DMS153 treated with DMSO at 0.1 percent for 48 hours (cell line): ENCODE results near the gene NOA1.

Experiments
- DNase-seq: peaks from one replicate; lab custom pipeline; 2025; ENCODE audit not compliant: unreplicated experiment; lab: John Stamatoyannopoulos, UW

The NOA1 gene

GRCh38 chr4:56977321-56978012 lies at the start of gene NOA1:
Gene NOA1 (minus strand): TSS chr4:56977606. CDS start chr4:56977585, 21 bp downstream.
- DNase-seq = peak; percentile 90

GRCh38 chr4:57023104-57023503 lies 45.7 kb upstream of the NOA1 start:
- no peak for DNase-seq

- no peak for DNase-seq
Observed at GRCh38 chr4:57020467-57021101, 43.2 kb upstream of the NOA1 start.

GRCh38 chr4:57018980-57019379 lies 41.6 kb upstream of the NOA1 start:
- DNase-seq = no peak

- no peak for DNase-seq
Observed at GRCh38 chr4:57013543-57014120, 36.2 kb upstream of the NOA1 start.

- no peak for DNase-seq
Observed at GRCh38 chr4:56999751-57000150, 22.3 kb upstream of the NOA1 start.

- DNase-seq = no peak
Observed at GRCh38 chr4:56995525-56995924, 18.1 kb upstream of the NOA1 start.

- DNase-seq = no peak
Observed at GRCh38 chr4:56990109-56990905, 12.9 kb upstream of the NOA1 start.

- DNase-seq = no peak
Observed at GRCh38 chr4:56986952-56987351, 9.5 kb upstream of the NOA1 start.

- DNase-seq = no peak
Observed at GRCh38 chr4:56986192-56986591, 8.8 kb upstream of the NOA1 start.

GRCh38 chr4:56981795-56982201 lies 4.4 kb upstream of the NOA1 start:
- DNase-seq = no peak

- no peak for DNase-seq
Observed at GRCh38 chr4:56979421-56980072, 2.1 kb upstream of the NOA1 start.

- peak; percentile 96 for DNase-seq
Observed at GRCh38 chr4:56978750-56979303, 1.4 kb upstream of the NOA1 start, which contains the start of gene POLR2B. Gene POLR2B (plus strand): TSS chr4:56978896. CDS start chr4:56978986, 90 bp downstream.

- no peak for DNase-seq
Observed at GRCh38 chr4:56976837-56977320, 527 bp downstream of the NOA1 start.

- DNase-seq = no peak
Observed at GRCh38 chr4:56976283-56976836, 1.0 kb downstream of the NOA1 start.

GRCh38 chr4:56973336-56973735 lies 4.1 kb downstream of the NOA1 start:
- no peak for DNase-seq

GRCh38 chr4:56972809-56973208 lies 4.6 kb downstream of the NOA1 start:
- no peak for DNase-seq

- DNase-seq = no peak
Observed at GRCh38 chr4:56972389-56972788, 5.0 kb downstream of the NOA1 start.

- no peak for DNase-seq
Observed at GRCh38 chr4:56971383-56971782, 6.0 kb downstream of the NOA1 start.

GRCh38 chr4:56961107-56961500 lies 16.3 kb downstream of the NOA1 start:
- no peak for DNase-seq
